Stimulated activated CD8-positive, alpha-beta memory T cell treated with anti-CD3 and anti-CD28 coated beads, Interleukin-12 subunit alpha, Interleukin-12 subunit beta, amount 100 ng/mL, for 24 hours (primary cell): ENCODE data around the gene LAMC3.

Experiments used
- DNase-seq: peaks from one replicate; pipeline ENCODE4 v3.0.0-alpha.2; 2020; ENCODE audit errors: extremely low read depth

The LAMC3 gene

DNA sequence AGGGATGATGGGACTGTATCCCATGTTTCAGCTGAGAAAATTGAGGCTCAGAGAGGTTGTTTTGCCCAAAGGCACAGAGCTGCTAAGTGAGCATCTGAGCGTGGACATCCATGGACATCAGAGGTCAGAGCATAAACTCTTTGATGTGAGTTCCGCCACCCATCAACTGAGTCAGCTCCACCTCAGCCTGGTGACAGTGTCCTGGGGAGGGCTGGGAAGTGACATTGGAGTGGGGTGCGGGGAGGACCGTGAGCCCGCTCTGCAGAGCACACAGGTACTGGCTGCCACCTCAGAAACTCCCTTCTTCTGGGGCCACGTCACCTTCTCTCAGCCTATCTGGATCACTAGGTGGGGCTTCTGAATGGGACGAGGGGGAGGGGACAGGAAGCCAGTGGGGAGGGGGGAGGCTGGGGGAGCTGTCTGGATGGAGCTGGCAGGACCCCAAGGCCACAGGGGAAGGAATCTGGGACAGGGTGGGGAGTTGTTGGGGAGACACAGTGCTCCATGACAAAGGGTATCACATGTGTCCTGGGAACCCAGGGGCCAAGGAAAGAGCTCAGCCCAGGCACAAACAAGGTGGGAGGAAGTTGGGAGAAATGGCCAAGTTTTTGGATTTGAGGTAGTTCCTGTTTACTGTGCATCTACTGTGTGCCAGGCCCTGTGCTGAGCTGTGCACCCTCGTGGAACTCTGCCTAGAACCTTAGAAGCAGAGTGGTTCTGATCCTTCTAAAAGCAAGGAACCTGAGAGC lies 2.5 kb downstream of the LAMC3 start:
- DNase-seq: no peak

DNA sequence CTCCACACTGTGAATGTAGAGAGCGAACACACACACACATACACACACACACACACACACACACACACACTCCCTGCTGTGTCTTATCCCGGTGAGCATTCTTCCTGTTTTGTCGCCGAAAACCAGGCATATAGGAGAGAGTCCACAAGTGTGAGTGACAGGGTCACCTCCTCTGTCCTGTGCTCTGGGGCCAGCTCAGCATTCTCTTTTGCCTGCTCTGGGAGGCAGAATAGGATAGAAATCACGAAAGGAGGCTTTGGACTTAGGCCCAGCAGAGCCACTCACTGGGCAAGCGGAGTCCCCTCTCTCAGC lies 3.0 kb downstream of the LAMC3 start:
- DNase-seq: no peak

DNA sequence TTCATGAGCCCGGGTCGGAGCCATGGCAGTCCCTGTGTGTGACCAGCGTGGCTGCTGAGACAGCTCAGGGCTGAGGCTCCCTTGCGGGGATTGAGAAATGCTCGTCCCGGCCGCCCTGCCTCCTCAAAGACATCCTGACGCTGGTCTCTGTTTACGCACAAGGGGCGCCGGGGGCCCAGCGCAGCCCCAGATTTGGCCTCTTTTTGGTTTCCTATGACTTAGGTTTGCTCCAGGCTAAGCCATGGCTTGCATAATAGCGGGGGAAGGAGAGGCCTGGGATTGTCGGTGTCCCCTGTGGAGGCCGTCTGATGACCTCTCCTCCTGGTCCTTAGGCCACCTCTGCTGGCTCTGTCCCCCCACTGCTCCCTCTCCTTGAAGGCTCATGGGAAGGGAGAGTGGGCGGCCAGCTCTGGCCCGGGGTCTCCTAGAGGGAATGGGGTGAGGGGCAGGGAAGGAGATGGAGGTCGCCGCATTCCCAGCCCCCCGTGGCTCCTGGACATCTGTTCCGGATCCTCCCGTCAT lies 3.5 kb downstream of the LAMC3 start:
- no peak for DNase-seq

DNA sequence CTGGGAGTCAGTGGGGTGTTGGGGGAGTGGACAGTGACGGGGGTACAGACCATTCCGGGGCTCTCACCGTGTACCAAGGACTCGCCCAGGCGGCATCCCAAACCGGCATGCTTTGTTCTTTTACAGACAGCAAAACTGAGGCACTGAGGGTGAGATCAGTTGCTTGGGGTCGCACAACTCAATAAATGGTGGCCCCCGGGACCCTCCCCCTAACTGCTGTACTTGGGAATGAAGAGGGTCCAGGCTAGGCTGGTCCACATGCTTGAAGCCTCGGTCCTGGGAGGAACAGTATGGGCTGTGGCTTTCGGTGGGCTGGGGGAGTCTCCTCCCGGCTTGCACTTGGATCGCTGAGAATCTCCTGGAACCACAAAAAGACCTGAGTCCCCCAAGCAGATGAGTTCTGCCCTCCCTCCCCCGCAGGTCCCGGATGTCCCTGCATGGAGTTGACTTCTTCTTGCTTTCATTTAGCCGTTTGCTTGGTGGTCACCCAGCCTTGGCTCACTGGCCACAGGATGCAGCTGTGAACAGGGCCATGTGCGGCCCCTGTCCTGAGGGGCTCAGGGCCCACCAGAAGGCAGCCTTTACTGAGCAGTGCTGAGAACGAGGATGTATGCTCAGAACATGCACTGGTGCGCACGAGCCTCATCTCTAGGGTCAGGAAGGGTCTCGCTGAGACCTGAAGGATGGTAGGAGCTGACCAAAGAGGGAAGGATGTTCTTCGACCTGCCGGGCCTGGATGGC lies 4.2 kb downstream of the LAMC3 start:
- DNase-seq: no peak

DNA sequence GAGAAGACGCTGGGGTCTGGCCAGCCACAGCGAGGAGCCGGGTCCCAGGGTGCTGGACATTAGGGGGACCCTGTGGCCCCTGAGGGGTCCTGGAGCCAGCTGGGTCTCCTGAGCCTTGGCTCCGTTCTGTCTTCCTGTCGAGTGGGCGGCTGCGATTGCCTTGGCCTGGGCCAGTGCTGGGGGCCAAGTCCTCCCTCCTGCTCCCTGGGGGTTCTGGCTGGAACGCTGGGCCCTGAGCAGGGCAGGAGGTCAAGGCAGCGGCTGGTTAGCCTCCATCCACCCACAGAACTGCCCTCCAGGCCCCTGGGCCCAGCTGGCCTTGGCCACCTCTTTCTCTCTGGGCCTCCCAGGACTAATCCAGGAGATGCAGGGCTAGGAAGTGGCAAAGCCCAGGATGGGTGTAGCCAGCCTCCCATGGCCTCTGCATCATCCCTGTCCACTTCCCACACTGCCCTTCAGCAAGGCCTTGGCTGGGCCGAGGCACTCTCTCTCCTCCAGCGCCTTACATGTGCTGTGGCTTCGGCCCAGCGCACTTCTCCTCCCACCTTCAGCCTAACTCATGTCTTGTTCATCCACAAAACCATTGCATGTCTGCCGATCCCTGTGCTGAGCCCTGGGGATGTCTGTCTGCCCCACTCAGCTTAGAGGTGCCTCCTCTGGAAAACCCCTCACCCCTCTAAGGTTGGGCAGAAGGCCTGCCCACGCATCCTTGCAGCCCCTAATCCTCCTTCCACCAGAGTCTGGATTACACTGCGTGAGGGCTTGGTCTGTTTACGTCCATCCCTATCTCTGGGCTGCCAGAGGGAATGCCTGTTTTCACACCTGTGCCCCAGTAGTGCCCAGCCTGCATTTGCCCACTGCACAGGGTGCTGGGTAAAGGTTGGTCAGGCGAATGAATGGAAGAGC lies 5.0 kb downstream of the LAMC3 start:
- DNase-seq: no peak

DNA sequence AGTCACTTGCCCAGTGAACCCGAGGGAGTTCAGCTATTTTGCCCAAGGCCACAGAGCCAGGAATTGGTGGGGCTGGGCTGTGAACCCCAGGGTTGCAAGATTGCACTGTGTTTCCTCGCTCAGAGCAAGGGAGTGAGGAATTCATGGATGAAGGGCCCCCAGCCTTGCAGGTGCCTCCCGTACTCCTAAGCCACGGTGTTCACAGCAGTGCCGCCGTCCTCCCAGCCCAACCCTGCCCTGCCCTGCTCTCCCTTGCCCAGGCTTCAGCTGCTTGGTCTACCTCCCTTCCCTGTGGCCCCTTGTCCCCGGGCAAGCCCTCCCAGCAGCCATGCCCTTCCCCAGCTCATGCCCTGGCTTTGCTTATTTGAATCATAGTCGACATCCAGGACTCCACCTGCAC lies 6.1 kb downstream of the LAMC3 start:
- DNase-seq: no peak

DNA sequence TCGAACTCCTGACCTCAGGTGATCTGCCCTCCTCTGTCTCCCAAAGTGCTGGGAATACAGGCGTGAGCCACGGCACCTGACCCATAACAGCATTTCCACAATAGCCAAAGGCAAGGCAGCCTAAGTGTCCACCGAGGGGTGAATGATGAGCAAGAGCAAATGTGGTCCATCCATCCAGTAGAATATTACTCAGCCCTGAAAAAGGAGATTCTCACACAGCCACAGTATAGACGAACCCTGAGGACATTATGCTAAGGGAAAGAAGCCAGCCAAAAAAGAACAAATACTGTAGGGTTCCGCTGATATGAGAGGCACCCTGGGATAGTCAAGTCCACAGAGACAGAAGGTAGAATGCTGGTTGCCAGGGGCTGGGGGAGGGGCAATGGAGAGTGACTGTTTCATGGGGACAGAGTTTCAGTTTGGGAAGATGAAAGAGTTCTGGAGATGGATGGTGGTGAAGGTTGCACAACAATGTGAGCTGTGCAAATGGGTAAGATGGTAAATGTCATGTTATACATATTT lies 7.0 kb downstream of the LAMC3 start:
- no peak for DNase-seq

DNA sequence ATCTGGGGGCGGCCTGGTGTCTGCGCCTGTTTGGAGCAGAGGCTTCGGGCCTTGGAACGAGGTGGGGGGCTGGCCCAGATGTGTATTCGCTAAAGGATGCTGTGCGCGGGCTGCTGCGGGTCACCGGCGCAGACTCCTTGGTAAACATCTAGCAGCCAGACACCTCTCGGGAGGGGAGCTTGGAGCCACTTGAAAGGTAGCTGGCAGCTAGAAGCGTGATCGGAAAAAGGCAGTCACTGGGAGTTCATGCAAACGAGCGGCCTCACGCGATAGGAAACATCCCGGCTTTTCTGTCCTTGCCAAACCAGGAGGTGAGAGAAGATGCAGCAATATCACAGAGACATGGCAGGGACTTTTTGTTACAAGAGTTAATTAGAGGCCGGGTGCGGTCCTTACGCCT lies 8.1 kb downstream of the LAMC3 start:
- DNase-seq: no peak

DNA sequence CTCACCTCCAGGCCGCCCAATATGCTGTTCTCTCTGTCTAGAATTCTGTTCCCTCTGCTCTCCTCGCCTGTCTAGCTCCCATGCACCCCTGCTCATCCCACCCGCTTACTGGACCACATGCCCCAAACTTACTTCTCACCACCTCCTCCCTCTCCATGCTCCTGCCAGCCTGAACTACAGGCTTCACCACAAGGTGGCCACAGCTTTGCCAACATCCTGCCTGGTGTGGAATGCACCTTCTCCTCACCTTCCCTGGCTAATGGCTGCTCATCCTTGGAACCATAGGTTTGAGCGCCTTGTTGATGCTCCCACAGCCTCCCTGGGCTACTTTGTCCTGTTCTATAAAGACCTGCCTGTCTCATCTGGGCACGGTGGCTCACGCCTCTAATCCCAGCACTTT lies 9.6 kb downstream of the LAMC3 start:
- DNase-seq: no peak

DNA sequence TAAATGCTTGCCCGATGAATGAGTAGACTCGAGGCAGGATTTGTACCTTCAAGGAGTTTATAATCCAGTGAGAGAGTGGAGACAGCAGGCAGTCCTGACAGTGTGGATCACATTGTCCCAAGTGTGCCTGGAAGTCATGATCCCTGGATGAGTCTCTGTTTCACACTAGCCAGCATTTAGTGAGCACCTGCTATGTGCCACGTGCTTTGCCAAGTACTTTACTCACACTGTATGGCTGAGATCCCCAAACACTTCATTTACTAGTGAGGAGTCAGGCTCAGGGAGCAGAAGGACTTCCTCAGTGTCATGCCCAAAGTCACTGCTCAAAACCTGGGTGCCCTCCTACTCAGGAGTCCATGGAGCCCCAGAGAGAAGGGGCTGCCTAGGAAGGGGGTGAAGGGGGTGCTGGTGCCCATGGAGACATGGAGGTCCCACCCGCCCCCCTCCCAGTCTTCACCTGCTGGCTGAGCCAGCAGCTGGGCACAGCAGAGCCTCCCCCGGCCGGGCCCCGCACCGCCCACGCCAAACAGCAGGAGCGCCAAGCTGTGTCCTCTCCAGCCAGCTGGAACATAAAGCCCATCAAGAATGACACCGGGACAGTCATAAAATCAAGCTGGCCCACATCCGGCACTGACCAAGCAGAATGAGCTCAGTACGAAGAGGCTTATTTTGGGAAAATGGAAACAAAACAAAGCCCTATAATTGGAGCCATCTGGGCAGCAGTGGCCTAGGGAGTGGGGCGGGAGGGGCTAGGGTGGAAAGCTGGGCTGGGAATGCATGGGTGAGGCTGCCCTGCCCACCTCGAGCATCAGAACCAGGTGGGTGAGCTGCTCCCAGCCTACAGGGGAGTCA lies 10.6 kb downstream of the LAMC3 start:
- DNase-seq: no peak

DNA sequence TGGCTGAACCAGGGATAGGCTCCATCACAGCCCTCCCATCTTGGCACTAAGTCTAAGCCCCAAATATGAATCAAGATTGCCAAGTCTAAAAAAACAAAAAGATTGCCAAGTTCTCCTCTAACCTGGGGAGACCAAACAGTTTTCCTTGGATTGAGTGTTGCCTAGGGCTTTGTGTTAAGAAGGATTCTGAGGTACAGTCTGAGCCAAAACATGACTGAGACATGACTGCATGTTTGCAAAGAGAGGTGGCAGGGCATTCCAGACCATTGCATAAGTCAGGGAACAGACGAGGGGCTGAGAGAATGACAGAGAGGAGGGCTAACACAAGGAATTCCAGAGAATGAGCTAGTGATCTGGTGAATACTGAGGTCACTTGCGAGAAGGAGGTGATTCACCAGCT lies 11.4 kb downstream of the LAMC3 start:
- DNase-seq: no peak

DNA sequence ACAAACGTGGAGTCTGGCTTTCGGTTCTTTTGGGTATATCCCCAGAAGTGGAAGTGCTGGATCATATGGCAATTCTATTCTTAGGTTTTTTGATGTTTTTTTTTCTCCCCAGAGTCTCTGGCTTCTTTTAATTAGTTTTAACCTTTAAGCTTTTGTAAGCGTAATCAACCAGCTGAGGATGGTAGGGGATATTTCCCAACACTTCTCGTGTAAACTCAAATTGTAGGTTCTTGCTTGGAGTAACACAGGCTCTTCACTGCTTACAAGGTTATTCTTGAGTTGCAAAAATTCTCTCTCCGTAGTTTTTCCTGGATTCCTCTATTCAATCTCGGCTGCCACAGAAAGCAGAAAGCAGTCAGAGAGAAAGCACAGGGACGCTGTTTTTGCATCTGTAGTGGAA lies 11.9 kb downstream of the LAMC3 start:
- no peak for DNase-seq

DNA sequence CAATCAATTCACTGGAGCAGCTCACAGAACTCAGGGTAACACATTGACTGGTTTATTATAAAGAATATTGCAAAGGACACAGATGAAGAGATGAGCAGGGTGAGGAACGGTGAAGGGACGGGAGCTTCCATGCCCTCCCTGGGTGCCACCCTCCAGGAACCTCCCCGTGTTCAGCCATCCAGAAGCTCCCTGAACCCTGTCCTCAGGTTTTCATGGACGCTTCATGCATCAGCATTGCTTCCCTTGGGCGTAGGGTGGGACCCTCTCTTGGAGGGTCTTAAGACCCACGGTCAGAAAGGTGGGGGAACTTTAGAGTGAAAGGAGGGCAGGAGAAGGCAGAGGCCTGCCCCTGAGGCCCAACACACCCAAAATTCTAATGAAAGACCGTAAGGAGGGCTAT lies 12.8 kb downstream of the LAMC3 start:
- DNase-seq: no peak

DNA sequence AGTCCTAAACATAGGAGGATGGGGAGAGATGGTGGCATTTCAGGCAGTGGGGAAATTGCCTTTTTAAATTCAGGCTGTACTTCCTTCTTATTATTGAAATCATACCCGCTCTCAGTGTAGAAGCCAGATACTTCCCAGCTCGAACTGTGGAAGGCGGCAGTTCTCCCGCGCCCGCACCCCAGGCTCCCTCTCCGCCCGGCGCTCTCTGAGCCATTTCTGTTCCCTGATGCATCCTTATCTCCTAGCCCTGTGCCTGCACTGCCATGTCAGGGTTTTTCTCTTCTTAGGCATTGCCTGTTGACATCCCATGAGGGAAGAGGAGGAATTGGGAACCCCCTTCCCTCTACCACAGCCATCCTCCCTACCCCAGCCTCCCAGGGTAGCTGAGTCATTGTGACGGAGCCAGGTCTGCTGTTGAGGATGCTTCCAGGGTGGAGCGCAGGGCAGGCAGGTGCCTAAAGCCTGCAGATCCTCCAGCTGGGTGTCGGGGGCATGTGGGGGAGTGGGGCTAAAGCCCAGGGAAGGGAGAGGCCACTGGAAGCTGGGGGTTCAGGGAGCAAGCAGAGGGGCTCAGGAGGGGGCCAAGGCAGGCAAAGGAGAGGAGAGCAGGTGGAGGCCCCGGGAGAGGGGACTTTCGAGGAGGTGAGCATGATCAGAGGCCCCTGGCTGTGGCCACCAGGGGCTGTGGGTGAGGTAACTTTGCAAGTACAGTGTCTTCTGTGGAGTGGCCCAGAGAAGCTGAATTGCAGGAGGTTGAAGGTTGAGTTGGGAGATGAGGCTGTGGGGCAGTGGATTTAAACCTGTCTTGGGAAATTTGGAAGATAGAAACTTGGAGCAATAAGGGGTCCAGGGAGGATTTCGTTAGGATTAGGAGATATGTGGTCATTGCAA lies 16.2 kb downstream of the LAMC3 start:
- DNase-seq: no peak

DNA sequence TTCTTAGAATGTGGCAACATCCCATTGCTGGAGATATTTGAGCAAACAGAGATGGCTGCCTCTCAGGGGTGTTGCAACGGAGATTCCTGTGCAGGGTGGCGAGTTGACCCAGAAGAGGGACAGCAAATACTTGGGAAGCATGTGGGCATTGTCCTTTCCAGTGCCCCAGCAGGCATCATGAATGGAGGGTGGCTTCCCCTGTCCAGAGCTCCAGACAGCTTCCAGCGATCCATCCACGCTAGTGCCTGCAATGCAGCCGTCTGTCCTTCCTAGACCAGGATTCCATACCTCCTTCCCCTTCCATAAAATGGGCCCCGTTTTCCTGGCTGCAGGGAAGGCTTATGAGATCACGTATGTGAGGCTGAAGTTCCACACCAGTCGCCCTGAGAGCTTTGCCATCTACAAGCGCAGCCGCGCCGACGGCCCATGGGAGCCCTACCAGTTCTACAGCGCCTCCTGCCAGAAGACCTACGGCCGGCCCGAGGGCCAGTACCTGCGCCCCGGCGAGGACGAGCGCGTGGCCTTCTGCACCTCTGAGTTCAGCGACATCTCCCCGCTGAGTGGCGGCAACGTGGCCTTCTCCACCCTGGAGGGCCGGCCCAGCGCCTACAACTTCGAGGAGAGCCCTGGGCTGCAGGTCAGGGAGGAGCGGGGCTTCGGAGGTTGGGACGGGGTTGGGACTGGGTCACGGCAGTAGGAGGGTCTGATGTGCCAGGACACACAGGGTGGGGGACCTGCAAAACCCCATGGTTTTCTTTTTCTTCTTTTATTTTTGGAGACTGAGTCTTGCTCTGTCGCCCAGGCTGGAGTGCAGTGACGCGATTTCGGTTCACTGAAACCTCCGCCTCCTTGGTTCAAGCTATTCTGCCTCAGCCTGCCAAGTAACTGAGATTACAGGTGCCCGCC lies 17.2 kb downstream of the LAMC3 start:
- DNase-seq: no peak

DNA sequence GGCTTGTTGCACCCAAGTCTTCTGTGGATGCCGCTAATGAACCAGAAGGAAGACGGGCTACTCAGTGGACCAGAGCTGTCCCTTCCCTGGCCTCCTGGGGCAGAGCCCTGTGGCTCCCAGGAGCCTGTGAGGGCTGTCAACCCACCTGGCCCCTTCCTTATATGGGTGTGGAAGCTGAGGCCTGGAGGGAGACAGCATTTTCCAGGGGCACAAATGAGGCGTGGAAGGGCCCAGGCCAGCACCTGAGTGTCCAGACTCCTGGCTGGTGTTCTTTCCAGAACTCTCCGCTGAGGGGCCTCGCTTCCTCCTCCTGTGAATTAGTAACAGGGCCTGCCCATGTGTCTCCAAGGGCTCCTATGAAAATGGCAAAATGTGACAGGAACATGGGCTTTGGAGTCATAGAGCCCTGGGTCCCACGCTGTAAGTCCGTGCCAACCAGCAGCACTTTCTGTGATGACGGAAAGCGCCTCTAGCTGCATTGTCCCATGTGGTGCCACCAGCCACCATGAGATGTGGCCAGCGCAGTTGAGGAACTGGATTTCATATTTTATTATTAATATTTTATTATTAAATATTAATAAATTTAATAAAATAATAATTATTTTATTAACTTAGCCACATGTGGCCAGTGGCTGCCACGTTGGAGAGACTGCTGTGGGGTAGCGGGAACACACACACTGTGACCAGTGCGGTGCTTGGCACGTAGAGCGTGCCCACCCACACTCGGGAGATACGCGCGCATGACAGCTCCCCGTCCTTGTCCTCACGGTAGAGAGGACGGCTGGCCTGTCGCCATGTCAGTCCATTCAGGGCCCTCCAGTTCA lies 18.3 kb downstream of the LAMC3 start:
- no peak for DNase-seq

DNA sequence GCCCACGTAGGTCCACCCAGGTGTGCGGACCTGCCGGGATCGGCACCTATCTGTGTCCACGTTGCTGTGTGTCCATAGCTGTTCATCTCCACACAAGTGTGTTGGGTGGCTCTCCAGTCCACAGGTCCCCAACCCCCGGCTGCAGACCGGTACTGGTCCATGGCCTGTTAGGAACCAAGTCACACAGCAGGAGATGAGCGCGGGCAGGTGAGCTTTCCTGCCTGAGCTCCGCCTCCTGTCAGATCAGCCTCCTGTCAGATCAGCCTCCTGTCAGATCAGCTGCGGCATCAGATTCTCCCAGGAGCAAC lies 18.9 kb downstream of the LAMC3 start:
- no peak for DNase-seq

DNA sequence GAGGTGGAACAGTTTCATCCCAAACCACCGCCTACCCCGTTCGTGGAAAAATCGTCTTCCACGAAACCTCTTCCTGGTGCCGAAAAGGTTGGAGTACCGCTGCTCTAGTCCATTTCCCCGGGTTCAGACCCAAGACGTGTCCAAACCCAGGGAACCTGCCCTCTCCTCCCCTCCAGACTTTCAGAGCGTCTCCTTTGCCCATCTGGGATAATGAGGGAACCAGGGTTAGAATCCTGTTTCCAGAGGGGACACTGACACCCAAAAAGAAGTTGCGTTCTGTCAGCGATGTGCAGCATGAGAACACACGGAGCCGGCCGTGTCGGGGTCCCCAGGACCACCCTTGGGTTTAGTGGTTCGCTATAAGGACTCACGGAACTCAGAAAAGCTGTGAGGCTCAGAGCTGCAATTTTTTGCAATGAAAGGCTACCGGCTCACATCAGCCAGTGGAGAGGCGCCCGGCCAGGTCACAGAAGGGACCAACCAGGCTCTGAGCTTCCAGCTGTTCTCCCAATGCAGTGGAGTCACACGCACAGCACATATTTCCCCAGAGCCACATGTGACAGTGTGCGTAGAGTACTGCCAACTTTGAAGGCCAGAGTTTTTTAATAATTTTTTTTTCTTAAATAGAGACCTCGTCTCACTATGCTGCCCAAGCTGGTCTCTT lies 19.4 kb downstream of the LAMC3 start:
- no peak for DNase-seq
